ENCODE measurements around the gene NTM.
"Not testable (repeated sequence)": the region's sequence is repeated elsewhere in the genome, so short reads cannot be mapped to it uniquely, and the experiment has no call there.

Gene NTM

DNA sequence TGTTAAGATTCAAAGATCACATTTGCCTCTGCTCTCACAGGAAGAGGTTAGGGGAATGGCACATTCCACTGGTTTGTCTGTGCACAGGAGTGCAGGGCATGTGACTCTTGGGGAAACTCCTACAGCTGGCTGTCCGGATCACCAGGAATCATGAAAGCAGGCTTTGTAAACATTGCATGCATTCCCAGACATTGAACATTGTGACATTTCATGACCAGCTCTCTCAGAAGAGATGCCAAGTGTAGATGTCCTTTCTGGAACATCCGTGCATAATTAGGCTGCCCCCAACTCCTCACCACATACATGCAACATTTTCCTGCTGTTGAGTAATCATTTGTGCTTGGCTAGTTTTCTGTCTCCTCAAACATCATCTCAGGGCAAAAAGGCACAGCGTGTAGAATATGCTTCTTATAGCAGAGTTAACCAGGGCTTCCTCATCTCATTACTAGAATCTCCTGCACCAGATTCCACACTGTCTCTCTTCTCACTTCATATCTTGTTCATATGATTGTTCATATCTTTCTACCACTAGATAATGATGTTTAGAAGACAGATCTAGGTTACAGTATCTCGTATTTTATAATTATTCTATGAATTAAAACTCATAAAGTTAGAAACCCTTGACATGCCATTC lies 694.7 kb downstream of the NTM start:
- DNase-seq, result no peak

DNA sequence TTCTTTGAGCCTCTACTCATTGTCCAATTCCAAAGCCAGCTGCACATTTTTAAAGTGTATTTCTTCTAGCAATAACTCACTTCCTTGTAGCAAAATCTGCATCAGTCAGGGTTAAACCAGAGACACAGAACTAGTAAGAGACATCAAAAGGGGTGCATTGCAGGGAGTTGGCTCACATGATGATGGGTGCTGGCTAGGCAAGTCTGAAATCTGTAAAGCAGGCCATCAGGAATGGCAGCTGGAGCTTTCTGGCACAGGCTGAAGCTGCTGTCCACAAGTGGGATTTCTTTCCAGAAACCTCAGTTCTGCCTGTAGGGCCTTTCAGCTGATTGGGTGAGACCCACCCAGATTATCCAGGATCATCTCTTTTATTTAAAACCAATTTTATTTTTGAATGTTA lies 698.1 kb downstream of the NTM start:
- DNase-seq, result no peak

DNA sequence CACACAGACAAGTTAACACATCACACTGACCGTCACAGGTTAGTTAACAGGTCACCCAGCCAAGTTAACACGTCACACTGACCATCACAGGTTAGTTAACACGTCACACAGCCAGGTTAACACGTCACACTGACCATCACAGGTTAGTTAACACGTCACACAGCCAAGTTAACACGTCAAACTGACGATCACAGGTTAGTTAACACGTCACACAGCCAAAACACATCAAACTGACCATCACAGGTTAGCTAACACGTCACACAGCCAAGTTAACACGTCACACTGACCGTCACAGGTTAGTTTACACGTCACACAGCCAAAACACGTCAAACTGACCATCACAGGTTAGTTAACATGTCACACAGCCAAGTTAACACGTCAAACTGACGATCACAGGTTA lies 699.2 kb downstream of the NTM start:
- not testable (repeated sequence) for DNase-seq

DNA sequence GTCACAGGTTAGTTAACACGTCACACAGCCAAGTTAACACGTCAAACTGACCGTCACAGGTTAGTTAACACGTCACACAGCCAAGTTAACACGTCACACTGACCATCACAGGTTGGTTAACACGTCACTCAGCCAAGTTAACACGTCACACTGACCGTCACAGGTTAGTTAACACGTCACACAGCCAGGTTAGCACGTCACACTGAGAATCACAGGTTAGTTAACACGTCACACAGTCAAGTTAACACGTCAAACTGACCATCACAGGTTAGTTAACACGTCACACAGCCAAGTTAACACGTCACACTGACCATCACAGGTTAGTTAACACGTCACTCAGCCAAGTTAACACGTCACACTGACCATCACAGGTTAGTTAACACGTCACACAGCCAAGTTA lies 700.5 kb downstream of the NTM start:
- not testable (repeated sequence) for DNase-seq

GRCh38 chr11:132072044-132072857 lies 701.8 kb downstream of the NTM start:
- no peak for DNase-seq

DNA sequence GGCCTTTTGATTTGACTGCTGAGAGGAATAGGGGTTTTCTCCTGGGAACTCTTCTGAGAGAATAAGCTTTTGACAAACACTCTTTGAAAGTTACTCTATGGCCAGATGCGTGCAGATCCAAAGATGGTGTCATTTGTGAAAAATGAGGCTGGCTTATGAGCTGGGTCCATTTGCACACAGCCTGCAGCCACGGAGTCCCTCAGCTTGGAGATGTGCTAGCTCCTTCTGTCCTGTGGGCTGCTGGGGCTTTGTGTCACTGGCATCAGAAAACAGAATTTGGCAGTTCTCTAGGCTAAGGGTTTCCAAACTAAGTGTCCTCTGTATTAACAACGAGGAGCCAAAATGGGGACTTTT lies 702.4 kb downstream of the NTM start:
- DNase-seq, result no peak

- DNase-seq, result no peak
Measured at GRCh38 chr11:132073787-132074186, 703.4 kb downstream of the NTM start.

- DNase-seq, result no peak
Measured at GRCh38 chr11:132075447-132075846, 705.0 kb downstream of the NTM start.

DNA sequence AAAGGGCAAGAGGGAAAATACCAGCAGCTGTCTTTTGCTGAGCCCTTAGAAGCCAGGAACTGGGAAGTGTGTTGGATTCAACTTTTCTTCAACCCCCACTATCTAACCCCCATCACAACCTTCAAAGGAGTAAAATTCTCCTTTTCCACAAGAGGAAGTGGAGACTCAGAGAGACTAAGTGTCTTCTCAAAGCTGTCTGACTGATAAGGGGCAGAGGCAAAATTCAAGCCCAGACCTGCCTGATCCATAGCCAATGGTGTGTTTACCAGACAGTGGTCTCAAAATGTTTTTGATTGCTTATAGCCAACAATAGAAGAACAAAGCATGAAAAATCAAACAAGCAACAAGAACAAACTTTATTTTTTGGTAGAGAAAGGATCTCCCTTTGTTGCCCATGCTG lies 707.0 kb downstream of the NTM start:
- no peak for DNase-seq

GRCh38 chr11:132078264-132079076 lies 708.1 kb downstream of the NTM start:
- DNase-seq, result no peak

GRCh38 chr11:132080127-132080526 lies 709.7 kb downstream of the NTM start:
- no peak for DNase-seq

DNA sequence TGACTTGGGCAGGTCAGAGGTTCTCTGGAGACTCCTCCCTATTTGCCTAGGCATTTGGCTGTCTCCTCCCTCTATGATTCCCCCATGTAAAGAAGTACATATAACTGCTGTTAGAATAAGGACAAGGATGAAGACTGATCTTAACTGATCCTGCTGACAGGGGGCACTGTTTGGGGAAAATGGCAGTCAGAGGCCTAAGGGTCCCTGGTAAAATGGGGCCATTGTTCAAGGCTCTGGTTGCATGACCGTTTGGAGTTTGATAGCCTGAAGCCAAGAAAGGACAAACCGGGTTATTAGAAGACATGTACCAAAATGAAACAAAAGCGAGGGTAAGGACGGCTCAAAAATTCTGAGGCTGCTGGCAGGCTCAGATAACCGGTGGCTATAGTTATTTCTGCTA lies 712.2 kb downstream of the NTM start:
- no peak for DNase-seq

DNA sequence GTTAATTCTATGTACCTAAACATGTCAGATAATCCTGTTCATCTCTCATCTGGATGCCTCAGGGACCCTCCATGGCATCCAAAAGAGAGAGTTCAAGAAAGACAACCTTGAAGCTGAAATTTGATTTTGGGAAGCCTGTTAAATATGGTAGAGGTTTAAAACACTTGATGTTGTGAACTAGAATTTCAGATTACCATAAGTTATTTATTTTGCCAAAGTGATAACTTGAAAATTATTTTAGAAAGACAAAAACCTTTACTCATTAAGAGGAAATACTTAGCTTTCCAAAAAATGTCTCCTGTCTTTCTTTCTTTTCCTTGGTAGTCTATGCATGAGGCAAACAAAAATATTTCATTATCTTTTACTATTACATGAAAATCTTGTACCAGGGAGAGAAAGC lies 714.0 kb downstream of the NTM start:
- no peak for DNase-seq

DNA sequence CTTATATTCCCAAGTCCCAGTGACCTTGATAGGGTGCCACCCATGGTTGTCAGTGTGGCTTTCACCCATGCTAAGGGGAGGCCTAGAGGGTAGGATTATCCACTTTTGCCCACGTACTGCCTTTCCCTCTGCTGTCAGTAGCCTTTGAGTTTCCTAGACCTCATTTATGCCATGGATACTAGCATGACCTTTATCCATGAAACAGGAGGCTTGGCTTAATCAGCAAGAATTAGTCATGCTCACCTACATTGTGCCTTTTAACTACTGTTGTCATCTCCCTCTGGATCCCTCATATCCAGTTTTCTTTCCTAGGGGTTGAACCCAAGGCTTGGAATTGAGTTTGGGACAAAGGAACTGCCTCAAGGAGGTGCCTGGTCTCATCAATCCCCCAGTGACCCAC lies 716.7 kb downstream of the NTM start:
- DNase-seq, result no peak

GRCh38 chr11:132088551-132088950 lies 718.1 kb downstream of the NTM start:
- DNase-seq, result no peak

DNA sequence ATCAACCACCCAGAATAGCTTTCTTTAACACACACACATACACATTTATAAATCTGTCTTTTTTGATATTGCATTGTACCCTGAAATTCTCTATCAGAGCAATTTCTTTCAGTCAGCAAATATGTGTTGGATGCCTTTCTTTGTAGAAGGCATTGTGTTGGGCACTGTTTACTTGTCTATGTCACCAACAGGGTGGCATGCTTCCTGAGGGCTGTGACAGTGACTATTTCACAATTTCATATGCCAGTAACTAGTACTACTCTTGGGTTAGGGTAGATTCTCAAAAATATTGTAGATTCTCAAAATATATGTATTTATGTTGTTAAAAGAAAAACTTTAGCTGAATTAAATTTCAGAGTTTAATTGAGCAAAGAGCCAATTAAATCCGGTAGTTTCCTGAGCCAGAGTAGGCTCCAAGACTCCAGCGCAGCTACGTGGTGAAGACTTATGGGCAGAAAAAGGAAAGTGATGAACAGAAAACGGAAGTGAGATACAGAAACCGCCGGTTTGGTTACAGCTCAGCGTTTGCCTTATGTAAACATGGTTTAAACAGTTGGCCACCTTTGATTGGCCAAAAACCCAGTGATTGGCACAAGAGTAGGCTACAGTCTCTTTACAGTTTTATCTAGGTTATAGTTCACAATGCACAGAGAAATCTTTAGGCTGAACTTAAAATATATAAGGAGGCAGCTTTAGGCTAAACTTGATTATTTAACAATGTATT lies 723.3 kb downstream of the NTM start:
- DNase-seq, result peak; percentile 23

- no peak for DNase-seq
Measured at GRCh38 chr11:132094598-132094997, 724.2 kb downstream of the NTM start.

- DNase-seq, result no peak
Measured at GRCh38 chr11:132095230-132096131, 725.1 kb downstream of the NTM start.

DNA sequence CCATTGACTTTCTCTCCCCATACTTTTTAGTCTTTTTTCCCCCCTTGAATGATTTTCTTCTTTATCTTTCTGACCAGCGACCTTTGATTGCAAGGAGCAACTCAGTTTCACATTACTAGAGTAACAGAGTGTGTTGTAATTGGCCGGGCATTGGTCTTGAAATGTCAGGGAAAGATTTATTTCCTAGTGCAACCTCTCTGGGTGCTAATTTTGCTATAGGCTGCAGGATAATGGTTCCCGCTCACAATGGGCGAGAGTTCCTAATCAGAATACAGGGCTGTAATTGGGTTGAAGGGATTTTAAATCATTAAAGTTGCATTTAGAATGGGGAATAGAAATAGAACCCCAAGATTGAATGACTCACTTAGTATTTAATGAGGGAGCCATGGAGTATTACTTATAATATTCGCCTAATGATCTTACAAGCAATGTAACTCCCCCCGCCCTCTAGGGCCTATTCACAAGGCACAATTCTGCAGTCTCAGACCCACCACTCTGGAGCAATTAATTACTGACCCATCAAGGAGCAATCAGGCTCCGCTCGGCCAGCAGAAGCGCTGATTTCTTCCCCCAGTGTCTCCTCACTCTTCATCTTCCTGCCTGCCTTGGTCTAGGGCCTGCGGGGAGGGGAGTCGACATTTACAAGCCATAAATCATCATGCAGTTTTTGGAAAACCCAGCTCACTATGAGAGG lies 725.9 kb downstream of the NTM start:
- DNase-seq, result no peak

DNA sequence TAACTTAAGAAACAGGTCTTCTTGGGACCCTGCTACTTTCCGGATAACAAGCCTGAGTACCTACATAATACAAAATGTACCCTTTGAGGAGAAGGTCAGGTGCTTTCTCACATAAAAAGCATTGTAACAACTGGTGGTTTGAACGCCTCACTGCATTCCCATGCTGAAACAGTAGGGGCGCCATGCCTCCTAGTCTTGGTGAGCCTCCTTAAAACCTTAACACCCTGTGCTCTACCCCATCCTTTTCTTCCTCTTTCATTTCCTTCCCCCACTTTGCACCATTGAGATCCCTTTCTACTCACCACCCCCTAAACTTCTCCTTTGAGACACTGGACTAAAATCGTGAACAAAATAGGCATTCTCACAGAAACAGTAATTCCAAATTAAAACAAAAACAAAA lies 729.3 kb downstream of the NTM start:
- no peak for DNase-seq

DNA sequence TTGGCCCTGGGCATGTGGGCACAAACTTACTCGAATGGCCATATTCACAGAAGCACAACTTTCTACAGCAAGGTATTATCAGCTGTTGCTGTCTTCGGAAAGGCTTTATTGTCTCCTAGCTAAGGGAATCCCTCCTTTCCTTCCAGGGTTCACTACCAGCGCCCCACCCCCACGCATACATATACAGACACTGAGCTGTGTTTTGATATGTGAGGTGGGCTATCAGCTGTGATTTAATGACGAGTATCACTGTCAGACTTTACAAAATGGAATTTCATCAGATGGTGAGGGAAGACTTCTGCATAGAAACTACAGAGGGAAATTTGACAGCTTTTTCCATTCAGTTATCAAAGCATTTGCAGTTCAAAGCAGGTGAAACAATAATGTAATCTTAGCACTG lies 730.2 kb downstream of the NTM start:
- no peak for DNase-seq

- no peak for DNase-seq
Measured at GRCh38 chr11:132101881-132102280, 731.5 kb downstream of the NTM start.

Data from CD4-positive, alpha-beta T cell treated with Interleukin-10 for 1 hour (primary cell).